HepG2 (cell line): Measurements from ENCODE around the gene CATSPERD. TPM values are rescaled to one million over a fixed set of nuclear protein-coding genes. Genes with fewer than 3 reads are reported as not detected.

ENCODE experiments used
- AFF4 ChIP-seq: sonication (generic); formaldehyde crosslinking; IDR thresholded peaks from 2 replicates; pipeline ENCODE4 v1.4.0; 2020; ENCODE audit warnings: missing genetic modification reagents
- BHLHE40 ChIP-seq: IDR thresholded peaks from 2 replicates; pipeline ENCODE4 v1.6.1; 2011; ENCODE audit warnings: low read length, improper control_type of control experiment
- HDAC2 ChIP-seq: sonication (generic); formaldehyde crosslinking; IDR thresholded peaks from 2 replicates; pipeline ENCODE4 v1.4.0; 2020; ENCODE audit warnings: missing genetic modification reagents
- HNRNPK ChIP-seq: fragments of 200-400 bp; formaldehyde crosslinking; IDR thresholded peaks from 2 replicates; pipeline ENCODE4 v1.6.1; 2018; ENCODE audit warnings: low read length, low read depth, moderate library complexity, mild to moderate bottlenecking; ENCODE audit not compliant: poor library complexity, severe bottlenecking
- KLF13 ChIP-seq: sonication (generic); formaldehyde crosslinking; IDR thresholded peaks from 2 replicates; pipeline ENCODE4 v1.4.0; 2020; ENCODE audit warnings: mild to moderate bottlenecking, missing genetic modification reagents
- MAZ ChIP-seq, 2 experiments: sonication (generic) in 1 of 2; formaldehyde crosslinking in 1 of 2; IDR thresholded peaks; 2 replicates each; pipeline versions ENCODE4 v1.5.0 to v1.6.1; 2012 to 2020; ENCODE audit warnings: low read depth in 2 of 2, mild to moderate bottlenecking in 2 of 2, borderline replicate concordance in 1 of 2, improper control_type of control experiment in 1 of 2, low read length in 1 of 2, missing genetic modification reagents in 1 of 2, moderate library complexity in 1 of 2
- NFRKB ChIP-seq: fragments of 450-650 bp; IDR thresholded peaks from 2 replicates; pipeline ENCODE4 v1.6.1; 2017
- RBM22 ChIP-seq: fragments of 200-400 bp; formaldehyde crosslinking; optimal IDR thresholded peaks from 2 replicates; pipeline ENCODE3; 2017; ENCODE audit warnings: mild to moderate bottlenecking, low read length, moderate library complexity
- SMARCC2 ChIP-seq: fragments of 450-650 bp; IDR thresholded peaks from 2 replicates; pipeline ENCODE4 v1.6.1; 2017; ENCODE audit warnings: antibody characterized with exemption, mild to moderate bottlenecking
- XBP1 ChIP-seq: sonication (generic); formaldehyde crosslinking; IDR thresholded peaks from 2 replicates; pipeline ENCODE4 v1.5.0; 2020; ENCODE audit warnings: missing genetic modification reagents
- ZBTB26 ChIP-seq: IDR thresholded peaks from 2 replicates; pipeline ENCODE4 v1.6.1; 2016; ENCODE audit warnings: missing compliant biosample characterization, missing genetic modification reagents, borderline replicate concordance
- ZBTB3 ChIP-seq: sonication (generic); formaldehyde crosslinking; IDR thresholded peaks from 2 replicates; pipeline ENCODE4 v1.4.0; 2020; ENCODE audit warnings: low read depth, mild to moderate bottlenecking, moderate library complexity, missing genetic modification reagents, borderline replicate concordance
- ZFP36L2 ChIP-seq: sonication (generic); formaldehyde crosslinking; IDR thresholded peaks from 2 replicates; pipeline ENCODE4 v1.4.0; 2020; ENCODE audit warnings: missing genetic modification reagents
- ZNF276 ChIP-seq: sonication (generic); formaldehyde crosslinking; IDR thresholded peaks from 2 replicates; pipeline ENCODE4 v1.4.0; 2020; ENCODE audit warnings: mild to moderate bottlenecking, low read depth, missing genetic modification reagents
- ZNF468 ChIP-seq: sonication (generic); formaldehyde crosslinking; IDR thresholded peaks from 2 replicates; pipeline ENCODE4 v1.8.0; 2022; ENCODE audit warnings: mild to moderate bottlenecking, moderate library complexity, missing genetic modification reagents
- ZNF512B ChIP-seq: sonication (generic); formaldehyde crosslinking; IDR thresholded peaks from 2 replicates; pipeline ENCODE4 v1.5.1; 2020; ENCODE audit warnings: missing genetic modification reagents, mild to moderate bottlenecking, borderline replicate concordance
- polyA plus RNA-seq, 8 experiments: library from polyadenylated mRNA; depleted of rRNA in 3 of 8; stranded (reverse) in 7 of 8; unstranded in 1 of 8; fragments of >200 nt; fragmentation: Illumina TruSeq in 4 of 8; extraction: Trizol in 4 of 8; gene quantifications; 2 replicates each; pipeline versions ENCODE4 v1.2.1 to v1.2.3, GENCODE V29; 2011 to 2016; ENCODE audit warnings: low read depth in 4 of 8, missing spikeins in 1 of 8, mixed read lengths in 1 of 8; ENCODE audit not compliant: insufficient read depth in 1 of 8
- total RNA-seq, 5 experiments: library from RNA; depleted of rRNA; stranded (reverse); fragments of >200 nt; fragmentation: Illumina TruSeq; extraction: Trizol; gene quantifications; 2 replicates each; pipeline ENCODE4 v1.2.3, GENCODE V29; 2016; ENCODE audit warnings: low read depth in 1 of 5

CATSPERD gene
- total and polyA plus RNA-seq, 2 of the 13 experiments (the other 11 are each of a cell fraction or from before 2014, with no cell fraction given) = 0.04 TPM; not detected in 1

- no peak for TF ChIP-seq ZNF512B
- no peak; the same call in 1 of the 2 replicates for TF ChIP-seq AFF4
- TF ChIP-seq ZFP36L2 (CRISPR knock-in tag) = no peak
- no peak for TF ChIP-seq ZNF276 (CRISPR knock-in tag)
- no peak for TF ChIP-seq ZBTB3 (CRISPR knock-in tag)
- peak; percentile 59 for TF ChIP-seq HDAC2 (CRISPR knock-in tag)
- no peak for TF ChIP-seq HNRNPK
- TF ChIP-seq MAZ (IDR thresholded peaks at IDR 0.05; ENCODE audit: borderline replicate concordance, low read depth, low read length) = peak; percentile 40; the same call in 1 of the 2 replicates
- TF ChIP-seq MAZ (CRISPR knock-in tag; IDR thresholded peaks at IDR 0.05; ENCODE audit: low read depth) = peak; percentile 91
- TF ChIP-seq SMARCC2 = no peak
- TF ChIP-seq BHLHE40 = peak; percentile 53; the same call in 1 of the 2 replicates
- TF ChIP-seq ZNF468 (CRISPR knock-in tag) = 0 out of 2 replicates have a peak, but pooled peaks have one; percentile 52
- TF ChIP-seq XBP1 (CRISPR knock-in tag) = peak; percentile 85; the same call in 1 of the 2 replicates
- TF ChIP-seq ZBTB26 (CRISPR knock-in tag) = peak; percentile 81
- no peak for TF ChIP-seq NFRKB
- peak; percentile 74; the same call in 1 of the 2 replicates for TF ChIP-seq KLF13 (CRISPR knock-in tag)
- TF ChIP-seq RBM22 = peak; percentile 8
Observed at GRCh38 chr19:5690125-5690954, 30.1 kb upstream of the CATSPERD start, which contains the start of gene RPL36 (continued).
